Keratinocyte (primary cell): ENCODE data around the gene BABAM2. TPM values are rescaled to one million over a fixed set of nuclear protein-coding genes. Genes with fewer than 3 reads are reported as not detected.

Source experiments
- DNase-seq: peaks from one replicate; pipeline ENCODE4 v3.0.0-alpha.2; 2011; ENCODE audit warnings: low read depth, missing footprints, low spot score
- FAIRE-seq: peaks from 2 replicates; lab custom pipeline; 2011; peaks lifted over from hg19 to GRCh38; lab: Jason Lieb, UNC
- H2AFZ ChIP-seq: 2 replicates; pipeline ENCODE4 v1.6.0; 2012; ENCODE audit warnings: low read length, control low read depth, inconsistent platforms; ENCODE audit not compliant: control insufficient read depth
- H3K27ac ChIP-seq: 2 replicates; pipeline ENCODE4 v1.5.1; 2011; ENCODE audit warnings: low read length; ENCODE audit not compliant: control insufficient read depth, insufficient read depth
- H3K27me3 ChIP-seq: 3 replicates; pipeline ENCODE4 v1.6.0; 2011; ENCODE audit warnings: low read length; ENCODE audit not compliant: control insufficient read depth, insufficient read depth; ENCODE audit errors: extremely low read depth
- H3K36me3 ChIP-seq, 2 experiments: 2 replicates in 1 of 2; 3 replicates in 1 of 2; pipeline ENCODE4 v1.5.1; 2011; ENCODE audit warnings: low read length in 2 of 2, mild to moderate bottlenecking in 1 of 2; ENCODE audit not compliant: control insufficient read depth in 2 of 2, insufficient read depth in 2 of 2; ENCODE audit errors: extremely low read depth in 1 of 2
- H3K4me1 ChIP-seq: 3 replicates; pipeline ENCODE4 v1.5.1; 2011; ENCODE audit warnings: low read length; ENCODE audit not compliant: control insufficient read depth, insufficient read depth; ENCODE audit errors: extremely low read depth
- H3K4me2 ChIP-seq: 3 replicates; pipeline ENCODE4 v1.6.0; 2011; ENCODE audit warnings: low read depth, low read length; ENCODE audit not compliant: control insufficient read depth, insufficient read depth; ENCODE audit errors: extremely low read depth
- H3K4me3 ChIP-seq, 3 experiments: fragments of 200-600 bp in 1 of 3; sonication (generic) in 1 of 3; 2 replicates in 2 of 3; 3 replicates in 1 of 3; pipeline ENCODE4 v1.5.1; 2011 to 2016; ENCODE audit warnings: low read length in 3 of 3, mild to moderate bottlenecking in 3 of 3, control low read depth in 2 of 3, inconsistent platforms in 1 of 3, low read depth in 1 of 3, mixed read lengths in 1 of 3, mixed run types in 1 of 3, moderate library complexity in 1 of 3; ENCODE audit not compliant: control insufficient read depth in 2 of 3, insufficient read depth in 2 of 3; ENCODE audit errors: extremely low read depth in 1 of 3
- H3K79me2 ChIP-seq: 2 replicates; pipeline ENCODE4 v1.6.0; 2012; ENCODE audit warnings: low read length; ENCODE audit not compliant: control insufficient read depth, insufficient read depth
- H3K9ac ChIP-seq: 3 replicates; pipeline ENCODE4 v1.6.0; 2011; ENCODE audit warnings: low read length; ENCODE audit not compliant: control insufficient read depth, insufficient read depth; ENCODE audit errors: extremely low read depth
- H3K9me1 ChIP-seq: 3 replicates; pipeline ENCODE4 v1.6.0; 2011; ENCODE audit warnings: low read length; ENCODE audit not compliant: control insufficient read depth, insufficient read depth; ENCODE audit errors: extremely low read depth
- H3K9me3 ChIP-seq: 2 replicates; pipeline ENCODE4 v1.5.1; 2012; ENCODE audit warnings: low read depth, low read length; ENCODE audit not compliant: control insufficient read depth
- H4K20me1 ChIP-seq: 3 replicates; pipeline ENCODE4 v1.6.0; 2011; ENCODE audit warnings: low read length; ENCODE audit not compliant: control insufficient read depth, insufficient read depth; ENCODE audit errors: extremely low read depth
- CTCF ChIP-seq, 3 experiments: IDR thresholded peaks in 1 of 3; conservative IDR thresholded peaks in 1 of 3; optimal IDR thresholded peaks in 1 of 3; 2 replicates in 2 of 3; 3 replicates in 1 of 3; pipeline versions ENCODE3 to v1.5.1; 2011; ENCODE audit warnings: low read length in 3 of 3, mild to moderate bottlenecking in 3 of 3, moderate library complexity in 2 of 3, control low read depth in 1 of 3, inconsistent platforms in 1 of 3; ENCODE audit not compliant: insufficient read depth in 2 of 3; ENCODE audit errors: extremely low read depth in 1 of 3
- EZH2 ChIP-seq: IDR thresholded peaks from one replicate; pipeline ENCODE4 v1.6.1; 2012; ENCODE audit warnings: inconsistent platforms, mild to moderate bottlenecking, low read length, moderate library complexity
- dilution Hi-C: fragments of 300-500 bp; cut with MboI; formaldehyde crosslinking; loops from one replicate; pipeline ENCODE4 v1.7.0; 2020; ENCODE audit warnings: low sequenced_read_pairs; ENCODE audit not compliant: extremely low pct_ligation_motif_present
- polyA plus RNA-seq, 5 experiments: library from polyadenylated mRNA; depleted of rRNA in 3 of 5; stranded (reverse) in 3 of 5; stranded (forward) in 1 of 5; unstranded in 1 of 5; fragments of >200 nt; gene quantifications; 1 replicate in 1 of 5; 2 replicates in 3 of 5; 3 replicates in 1 of 5; pipeline versions ENCODE4 v1.2.1 to v1.2.3, GENCODE V29; 2011 to 2012; ENCODE audit warnings: missing spikeins in 2 of 5, low read depth in 1 of 5, low replicate concordance in 1 of 5

BABAM2 gene
- polyA plus RNA-seq, 1 donor (not counting 4 experiments of a cell fraction or from before 2014, with no cell fraction given): 29.8 TPM

GRCh38 chr2:28335666-28336065, 445.1 kb downstream of the BABAM2 start:
- Histone ChIP-seq H3K27me3 (no peaks in the 10 kb centered on the region), H3K27ac (no peak overlapping the region), H2AFZ (no peak overlapping the region), H3K36me3 (no peaks in the 10 kb centered on the region), H3K4me2 (no peak overlapping the region), H4K20me1 (no peaks in the 10 kb centered on the region), H3K9me3 (no peaks in the 10 kb centered on the region), H3K4me1 (peaks cover 9% of the 10 kb centered on the region), H3K4me3 (no peak overlapping the region), H3K9ac (no peak overlapping the region), H3K79me2 (no peaks in the 10 kb centered on the region), H3K9me1 (no peaks in the 10 kb centered on the region)
- TF ChIP-seq CTCF (optimal IDR thresholded peaks at IDR 0.05 in 1 of 3, IDR thresholded peaks at IDR 0.05 in 1 of 3, conservative IDR thresholded peaks at IDR 0.05 in 1 of 3; ENCODE audit: extremely low read depth in 1 of 3, insufficient read depth in 2 of 3, low read length in 3 of 3) (no peak), EZH2 (no peak)
- FAIRE-seq: no peak
- dilution Hi-C loops: no loop called here
- no peak for DNase-seq

GRCh38 chr2:28336264-28336980, 445.9 kb downstream of the BABAM2 start:
- no peak overlapping the region for H3K9ac ChIP-seq
- H3K4me3 ChIP-seq: no peak overlapping the region
- H3K27me3 ChIP-seq: no peaks in the 10 kb centered on the region
- no peak overlapping the region for H3K27ac ChIP-seq
- no peak overlapping the region for H3K4me2 ChIP-seq
- no peaks in the 10 kb centered on the region for H3K9me1 ChIP-seq
- dilution Hi-C loops: no loop called here
- DNase-seq (no peak), FAIRE-seq (no peak)
- no peaks in the 10 kb centered on the region for H3K9me3 ChIP-seq
- H4K20me1 ChIP-seq: no peaks in the 10 kb centered on the region
- TF ChIP-seq CTCF (optimal IDR thresholded peaks at IDR 0.05 in 1 of 3, IDR thresholded peaks at IDR 0.05 in 1 of 3, conservative IDR thresholded peaks at IDR 0.05 in 1 of 3; ENCODE audit: extremely low read depth in 1 of 3, insufficient read depth in 2 of 3, low read length in 3 of 3): no peak
- TF ChIP-seq EZH2: no peak
- peaks cover 9% of the 10 kb centered on the region for H3K4me1 ChIP-seq
- no peaks in the 10 kb centered on the region for H3K36me3 ChIP-seq
- no peaks in the 10 kb centered on the region for H3K79me2 ChIP-seq
- no peak overlapping the region for H2AFZ ChIP-seq
